ENCODE measurements around the gene SLC44A3.

DNA sequence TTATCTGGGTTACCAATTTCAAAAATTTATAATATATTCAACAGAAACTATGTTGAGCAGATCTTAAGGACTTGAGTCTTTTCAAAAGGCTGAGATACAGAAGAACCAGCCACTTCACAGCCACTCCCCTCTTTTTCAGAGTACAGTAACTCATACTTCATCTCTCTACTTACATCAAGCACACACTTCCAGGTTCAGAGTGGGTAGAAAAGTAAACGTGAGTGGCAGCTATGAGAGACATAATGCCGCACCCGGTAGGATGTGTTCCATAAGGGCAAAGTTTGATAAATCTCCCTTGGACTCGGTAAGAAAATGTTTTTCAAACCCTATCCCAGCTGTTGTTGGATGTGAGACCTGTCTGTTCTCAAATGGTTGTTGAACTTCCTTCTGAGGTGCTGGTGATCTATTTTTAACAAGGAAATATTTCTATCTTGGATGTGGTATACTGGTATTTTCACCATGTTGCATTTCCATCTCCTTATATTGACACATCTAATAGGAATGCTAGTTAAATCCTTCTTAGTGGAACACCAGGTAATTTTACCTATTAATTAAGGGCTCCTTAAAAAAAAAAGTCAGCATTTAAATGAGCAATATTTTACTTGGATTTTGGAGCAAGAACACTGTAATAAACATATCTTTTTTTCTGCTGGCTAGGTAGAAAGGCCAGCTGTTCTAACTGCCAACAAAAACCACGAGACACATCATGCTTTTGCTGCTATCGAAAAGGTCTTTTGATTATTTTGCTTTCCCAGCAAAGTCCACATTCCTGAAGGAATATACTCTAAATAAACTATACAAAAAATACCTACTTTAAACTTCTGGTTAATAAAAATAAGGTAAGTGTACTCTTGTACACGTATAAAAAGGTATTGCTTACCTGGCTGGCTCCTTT is 78.6 kb downstream of the SLC44A3 start:
- TF ChIP-seq POLR2A (IDR thresholded peaks at IDR 0.05), result no peak
- TF ChIP-seq, protein P1, sequence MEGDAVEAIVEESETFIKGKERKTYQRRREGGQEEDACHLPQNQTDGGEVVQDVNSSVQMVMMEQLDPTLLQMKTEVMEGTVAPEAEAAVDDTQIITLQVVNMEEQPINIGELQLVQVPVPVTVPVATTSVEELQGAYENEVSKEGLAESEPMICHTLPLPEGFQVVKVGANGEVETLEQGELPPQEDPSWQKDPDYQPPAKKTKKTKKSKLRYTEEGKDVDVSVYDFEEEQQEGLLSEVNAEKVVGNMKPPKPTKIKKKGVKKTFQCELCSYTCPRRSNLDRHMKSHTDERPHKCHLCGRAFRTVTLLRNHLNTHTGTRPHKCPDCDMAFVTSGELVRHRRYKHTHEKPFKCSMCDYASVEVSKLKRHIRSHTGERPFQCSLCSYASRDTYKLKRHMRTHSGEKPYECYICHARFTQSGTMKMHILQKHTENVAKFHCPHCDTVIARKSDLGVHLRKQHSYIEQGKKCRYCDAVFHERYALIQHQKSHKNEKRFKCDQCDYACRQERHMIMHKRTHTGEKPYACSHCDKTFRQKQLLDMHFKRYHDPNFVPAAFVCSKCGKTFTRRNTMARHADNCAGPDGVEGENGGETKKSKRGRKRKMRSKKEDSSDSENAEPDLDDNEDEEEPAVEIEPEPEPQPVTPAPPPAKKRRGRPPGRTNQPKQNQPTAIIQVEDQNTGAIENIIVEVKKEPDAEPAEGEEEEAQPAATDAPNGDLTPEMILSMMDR (IDR thresholded peaks at IDR 0.05), result no peak
